Body of pancreas (tissue), 4 donors: Measurements from ENCODE around the gene TBX15. TPM values are rescaled to one million over a fixed set of nuclear protein-coding genes. Genes with fewer than 3 reads are reported as not detected.
"Not testable (repeated sequence)": the region's sequence is repeated elsewhere in the genome, so short reads cannot be mapped to it uniquely, and the experiment has no call there.

Experiments
- ATAC-seq: fragments of 150-250 bp; one replicate; pipeline ENCODE4 v1.9.1; 2016
- DNase-seq, 4 donors: peaks; one replicate each; pipeline ENCODE4 v3.0.0-alpha.2; 2019
- H3K27ac ChIP-seq, 4 donors: fragments of 200-600 bp; sonication (generic); 1 replicate in 3 of 4; 2 replicates in 1 of 4; pipeline versions ENCODE4 v1.5.1 to v1.6.1; 2016 to 2019; ENCODE audit warnings: mild to moderate bottlenecking in 1 of 4, mixed read lengths in 1 of 4, moderate library complexity in 1 of 4
- H3K27me3 ChIP-seq, 2 donors: fragments of 200-600 bp; sonication (generic); one replicate each; pipeline ENCODE4 v1.6.0; 2016; ENCODE audit warnings: mild to moderate bottlenecking in 1 of 2
- H3K36me3 ChIP-seq, 2 donors: fragments of 200-600 bp; sonication (generic); replicated peaks in 1 of 2; 2 replicates each; pipeline ENCODE4 v1.5.1; 2016; ENCODE audit warnings: low read depth in 2 of 2; ENCODE audit not compliant: insufficient read depth in 1 of 2
- H3K4me1 ChIP-seq: fragments of 200-600 bp; sonication (generic); one replicate; pipeline ENCODE4 v1.6.0; 2016
- H3K4me3 ChIP-seq, 2 donors: fragments of 200-600 bp; sonication (generic); 1 replicate in 1 of 2; 2 replicates in 1 of 2; pipeline ENCODE4 v1.5.1; 2016 to 2019
- H3K9me3 ChIP-seq, 3 donors: fragments of 200-600 bp; sonication (generic); 1 replicate in 2 of 3; 2 replicates in 1 of 3; pipeline ENCODE4 v1.5.1; 2016
- POLR2A ChIP-seq, 3 donors: fragments of 450-650 bp; IDR thresholded peaks; one replicate each; pipeline ENCODE4 v1.6.1; 2016; ENCODE audit warnings: antibody characterized with exemption in 3 of 3, mild to moderate bottlenecking in 2 of 3
- WGBS, 2 donors: methylation state at CpG; one replicate each; pipeline ENCODE4 v1.1.5; 2017; 5-methylcytosine and 5-hydroxymethylcytosine counted together
- intact Hi-C: fragments of 100-400 bp; cut with DNase I; formaldehyde crosslinking; loops from one replicate; pipeline ENCODE4 v1.15.1; 2023
- total RNA-seq, 2 donors: library from RNA; depleted of rRNA; stranded (reverse); fragments of >200 nt; gene quantifications; one replicate each; pipeline ENCODE4 v1.1.0, GENCODE V29; 2016
- TF ChIP-seq, protein P1 (sequence below), 7 experiments: fragments of 450-650 bp in 4 of 7; fragments of 200-600 bp in 3 of 7; sonication (generic) in 3 of 7; IDR thresholded peaks; one replicate each; pipeline ENCODE4 v1.5.1; 2016 to 2019; ENCODE audit warnings: antibody characterized with exemption in 7 of 7

The TBX15 gene
- total RNA-seq, 2 donors from 2014 or later, result not detected

DNA sequence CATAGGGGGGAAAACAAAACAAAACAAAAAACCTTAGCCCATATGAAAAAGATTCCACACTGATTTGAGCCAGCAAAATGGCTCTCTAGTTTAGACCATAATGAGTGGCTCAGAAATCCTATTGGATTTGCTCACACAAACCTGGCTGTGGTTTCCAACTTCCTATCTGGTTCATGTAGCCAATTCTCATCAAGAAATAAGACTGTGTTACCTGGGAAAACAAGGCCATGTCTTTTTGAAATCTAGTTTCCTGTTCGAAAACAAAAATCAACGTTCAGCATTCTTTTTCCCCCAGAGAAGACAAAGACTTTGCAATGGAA lies 69.2 kb downstream of the TBX15 start:
- no peaks in the 10 kb centered on the region for H3K36me3 ChIP-seq
- no peaks in the 10 kb centered on the region for H3K27me3 ChIP-seq
- intact Hi-C loops, result no loop called here
- H3K27ac ChIP-seq, result no peak overlapping the region
- 70 to 75% methylated on average over 2 of the region's 2 CpGs for WGBS, 2 donors
- TF ChIP-seq, protein P1, sequence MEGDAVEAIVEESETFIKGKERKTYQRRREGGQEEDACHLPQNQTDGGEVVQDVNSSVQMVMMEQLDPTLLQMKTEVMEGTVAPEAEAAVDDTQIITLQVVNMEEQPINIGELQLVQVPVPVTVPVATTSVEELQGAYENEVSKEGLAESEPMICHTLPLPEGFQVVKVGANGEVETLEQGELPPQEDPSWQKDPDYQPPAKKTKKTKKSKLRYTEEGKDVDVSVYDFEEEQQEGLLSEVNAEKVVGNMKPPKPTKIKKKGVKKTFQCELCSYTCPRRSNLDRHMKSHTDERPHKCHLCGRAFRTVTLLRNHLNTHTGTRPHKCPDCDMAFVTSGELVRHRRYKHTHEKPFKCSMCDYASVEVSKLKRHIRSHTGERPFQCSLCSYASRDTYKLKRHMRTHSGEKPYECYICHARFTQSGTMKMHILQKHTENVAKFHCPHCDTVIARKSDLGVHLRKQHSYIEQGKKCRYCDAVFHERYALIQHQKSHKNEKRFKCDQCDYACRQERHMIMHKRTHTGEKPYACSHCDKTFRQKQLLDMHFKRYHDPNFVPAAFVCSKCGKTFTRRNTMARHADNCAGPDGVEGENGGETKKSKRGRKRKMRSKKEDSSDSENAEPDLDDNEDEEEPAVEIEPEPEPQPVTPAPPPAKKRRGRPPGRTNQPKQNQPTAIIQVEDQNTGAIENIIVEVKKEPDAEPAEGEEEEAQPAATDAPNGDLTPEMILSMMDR (IDR thresholded peaks at IDR 0.05), result no peak
- no peak for TF ChIP-seq POLR2A (IDR thresholded peaks at IDR 0.05)
- ATAC-seq, result no peak
- no peaks in the 10 kb centered on the region for H3K9me3 ChIP-seq
- no peak for DNase-seq
- peaks cover 4% of the 10 kb centered on the region for H3K4me1 ChIP-seq
- no peak overlapping the region for H3K4me3 ChIP-seq

DNA sequence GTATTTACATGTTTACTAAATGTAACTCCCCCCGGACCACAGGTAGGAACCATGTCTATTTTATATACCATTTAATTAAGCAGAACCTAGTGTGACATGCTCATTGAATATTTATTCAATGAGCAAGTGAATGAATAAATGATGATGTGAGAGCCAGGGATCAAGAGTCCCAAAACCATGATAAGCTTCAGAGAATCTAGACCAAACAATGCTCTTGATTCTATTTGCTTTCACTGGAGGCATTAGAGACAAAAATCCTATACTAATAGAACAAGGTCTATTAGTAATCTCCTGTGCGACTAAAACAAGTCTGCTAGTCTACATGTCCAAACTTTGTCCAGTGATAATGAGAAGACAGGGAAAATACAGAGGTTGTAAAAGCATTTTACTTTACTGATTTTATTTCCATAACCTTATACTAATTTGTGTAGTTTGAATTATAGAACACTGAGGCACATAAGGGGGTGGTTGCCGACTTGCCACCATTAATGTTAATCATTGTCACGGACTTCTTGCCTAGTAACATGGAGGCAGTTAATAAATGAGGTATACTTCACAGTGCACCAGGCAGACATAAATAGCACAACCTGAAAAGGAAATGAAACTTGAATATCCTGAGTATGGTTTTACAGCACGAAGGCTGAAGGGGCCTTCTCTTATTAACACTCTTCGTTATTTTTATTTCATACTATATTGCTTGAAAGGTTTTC lies 69.8 kb downstream of the TBX15 start:
- DNase-seq, result no peak
- intact Hi-C loops, result no loop called here
- H3K36me3 ChIP-seq, result no peaks in the 10 kb centered on the region
- ATAC-seq, result no peak
- WGBS, 2 donors, result 60 to 75% methylated on average over 6 of the region's 6 CpGs
- peaks cover 4% of the 10 kb centered on the region for H3K4me1 ChIP-seq
- TF ChIP-seq, protein P1 (IDR thresholded peaks at IDR 0.05), result no peak
- TF ChIP-seq POLR2A (IDR thresholded peaks at IDR 0.05), result no peak
- H3K4me3 ChIP-seq, result no peak overlapping the region
- no peak overlapping the region for H3K27ac ChIP-seq
- no peaks in the 10 kb centered on the region for H3K27me3 ChIP-seq
- H3K9me3 ChIP-seq, result no peaks in the 10 kb centered on the region

DNA sequence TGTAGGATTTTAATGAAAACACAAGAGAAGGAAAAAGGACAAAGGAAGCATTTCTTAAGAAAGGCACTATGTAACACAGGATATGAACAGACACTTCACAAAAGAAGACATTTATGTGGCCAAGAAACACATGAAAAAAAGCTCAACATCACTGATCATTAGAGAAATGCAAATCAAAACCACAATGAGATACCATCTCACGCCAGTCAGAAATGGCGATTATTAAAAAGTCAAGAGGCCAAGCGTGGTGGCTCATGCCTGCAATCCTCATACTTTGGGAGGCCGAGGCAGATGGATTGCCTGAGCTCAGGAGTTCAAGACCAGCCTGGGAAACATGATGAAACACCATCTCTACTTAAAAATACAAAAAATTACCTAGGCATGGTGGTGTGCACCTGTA lies 71.8 kb downstream of the TBX15 start:
- intact Hi-C loops, H3K9me3 ChIP-seq, ATAC-seq, H3K4me1 ChIP-seq, DNase-seq, H3K36me3 ChIP-seq, H3K27ac ChIP-seq, H3K27me3 ChIP-seq, H3K4me3 ChIP-seq: not testable (repeated sequence)
- WGBS, 2 donors, result 77 to 81% methylated on average over 4 of the region's 4 CpGs

DNA sequence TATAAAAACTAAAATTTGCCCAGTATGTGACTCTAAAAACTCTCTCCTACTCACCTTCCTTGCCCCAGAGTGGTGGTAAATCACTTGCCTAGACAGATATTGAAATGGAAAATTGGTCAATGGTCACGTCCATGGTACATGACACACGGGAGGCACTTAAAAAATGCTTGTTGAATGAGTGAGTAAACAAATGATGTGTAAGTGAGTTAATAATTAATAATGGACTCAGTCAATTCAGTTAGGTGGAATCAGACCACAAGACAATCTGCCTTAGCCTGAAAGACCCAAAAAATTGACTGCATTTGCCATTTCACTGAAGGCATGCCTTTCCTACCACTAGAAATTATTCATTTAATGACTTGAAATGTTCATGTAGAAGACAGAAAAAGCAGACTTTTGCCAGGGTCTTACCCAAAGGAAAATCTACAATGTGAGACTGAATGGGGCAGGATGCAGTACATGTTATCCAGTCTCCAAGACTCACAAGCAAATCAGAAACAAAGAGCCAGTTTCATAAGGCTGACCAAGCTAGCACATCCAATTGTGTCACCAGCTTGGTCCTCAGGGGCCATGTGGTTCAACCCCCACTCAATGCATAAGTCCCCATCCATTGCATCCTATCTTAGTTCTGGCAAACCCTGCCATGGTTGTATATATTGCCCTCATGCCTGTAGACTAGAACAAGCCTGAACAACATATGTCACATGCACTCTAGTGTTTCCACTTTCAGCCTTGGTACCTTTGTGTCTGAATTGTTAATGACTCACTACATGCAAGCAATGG lies 73.6 kb downstream of the TBX15 start:
- DNase-seq (no peak), ATAC-seq (no peak)
- Histone ChIP-seq H3K27me3 (no peaks in the 10 kb centered on the region), H3K36me3 (no peaks in the 10 kb centered on the region), H3K27ac (no peak overlapping the region), H3K9me3 (no peaks in the 10 kb centered on the region), H3K4me1 (peaks cover 4% of the 10 kb centered on the region), H3K4me3 (no peak overlapping the region)
- TF ChIP-seq POLR2A (IDR thresholded peaks at IDR 0.05), result no peak
- TF ChIP-seq, protein P1 (IDR thresholded peaks at IDR 0.05), result no peak
- intact Hi-C loops, result no loop called here
- whole genome bisulfite sequencing, 2 donors, result 8 to 11% methylated on average over 2 of the region's 2 CpGs

- DNase-seq, result no peak
- Histone ChIP-seq H3K36me3 (no peaks in the 10 kb centered on the region), H3K27me3 (no peaks in the 10 kb centered on the region), H3K27ac (no peak overlapping the region), H3K4me3 (no peak overlapping the region), H3K4me1 (peaks cover 4% of the 10 kb centered on the region), H3K9me3 (no peaks in the 10 kb centered on the region)
- ATAC-seq, result no peak
- WGBS, 2 donors, result 57 to 67% methylated on average over 4 of the region's 4 CpGs
- intact Hi-C loops, result no loop called here
- TF ChIP-seq, protein P1 (IDR thresholded peaks at IDR 0.05), result no peak
- TF ChIP-seq POLR2A (IDR thresholded peaks at IDR 0.05), result no peak
Observed at GRCh38 chr1:118913818-118914217, 74.3 kb downstream of the TBX15 start.
